Motor neuron (in vitro differentiated cells): Measurements from ENCODE around the gene ZNF814. TPM values are rescaled to one million over a fixed set of nuclear protein-coding genes. Genes with fewer than 3 reads are reported as not detected.
A peak's percentile ranks its signal among the peaks of the same experiment; 100 is the strongest.
"Not testable (repeated sequence)": the region's sequence is repeated elsewhere in the genome, so short reads cannot be mapped to it uniquely, and the experiment has no call there.

Source experiments
- ATAC-seq, 8 experiments: fragments of 200-7000 bp; cut with Tn5 transposase; replicated peaks in 6 of 8; 2 replicates each; pipeline ENCODE4 v1.8.0; 2021; ENCODE audit warnings: mild to moderate bottlenecking in 8 of 8, moderate library complexity in 8 of 8
- H3K27ac ChIP-seq, 2 donors: fragments of 250-450 bp; sonication (Bioruptor Pico); 2 replicates each; pipeline ENCODE4 v1.9.0; 2021; ENCODE audit warnings: antibody characterized with exemption in 2 of 2, mild to moderate bottlenecking in 2 of 2, moderate library complexity in 1 of 2
- H3K4me1 ChIP-seq, 2 donors: fragments of 250-450 bp; sonication (Bioruptor Pico); replicated peaks in 1 of 2; 2 replicates each; pipeline ENCODE4 v1.6.1; 2021; ENCODE audit warnings: antibody characterized with exemption in 2 of 2, mild to moderate bottlenecking in 2 of 2, moderate library complexity in 1 of 2
- H3K4me3 ChIP-seq, 5 donors: fragments of 250-450 bp; sonication (Bioruptor Pico); 2 replicates each; pipeline ENCODE4 v1.9.0; 2021; ENCODE audit warnings: antibody characterized with exemption in 5 of 5, mild to moderate bottlenecking in 5 of 5, moderate library complexity in 4 of 5
- WGBS, 10 experiments: fragments of 450-650 bp; shearing (Covaris generic); methylation state at CpG; one replicate each; pipeline ENCODE4 v1.0.0; 2022; 5-methylcytosine and 5-hydroxymethylcytosine counted together
- in situ Hi-C, 9 experiments: fragments of 400-800 bp; cut with MboI; loops; one replicate each; pipeline ENCODE4 v1.15.0; 2021; ENCODE audit warnings: low sequenced_read_pairs in 9 of 9, low pct_unique_long_range_greater_than_20kb in 2 of 9; ENCODE audit not compliant: unreplicated experiment in 9 of 9
- total RNA-seq, 8 experiments: library from RNA; unstranded; fragments of 300-600 nt; gene quantifications; 2 replicates each; pipeline versions ENCODE4 v1.2.3 to v1.2.4, GENCODE V29; 2022

Gene ZNF814
- total RNA-seq, 8 experiments from 2014 or later: 14.4 to 81.5 (median 22.2) TPM

DNA sequence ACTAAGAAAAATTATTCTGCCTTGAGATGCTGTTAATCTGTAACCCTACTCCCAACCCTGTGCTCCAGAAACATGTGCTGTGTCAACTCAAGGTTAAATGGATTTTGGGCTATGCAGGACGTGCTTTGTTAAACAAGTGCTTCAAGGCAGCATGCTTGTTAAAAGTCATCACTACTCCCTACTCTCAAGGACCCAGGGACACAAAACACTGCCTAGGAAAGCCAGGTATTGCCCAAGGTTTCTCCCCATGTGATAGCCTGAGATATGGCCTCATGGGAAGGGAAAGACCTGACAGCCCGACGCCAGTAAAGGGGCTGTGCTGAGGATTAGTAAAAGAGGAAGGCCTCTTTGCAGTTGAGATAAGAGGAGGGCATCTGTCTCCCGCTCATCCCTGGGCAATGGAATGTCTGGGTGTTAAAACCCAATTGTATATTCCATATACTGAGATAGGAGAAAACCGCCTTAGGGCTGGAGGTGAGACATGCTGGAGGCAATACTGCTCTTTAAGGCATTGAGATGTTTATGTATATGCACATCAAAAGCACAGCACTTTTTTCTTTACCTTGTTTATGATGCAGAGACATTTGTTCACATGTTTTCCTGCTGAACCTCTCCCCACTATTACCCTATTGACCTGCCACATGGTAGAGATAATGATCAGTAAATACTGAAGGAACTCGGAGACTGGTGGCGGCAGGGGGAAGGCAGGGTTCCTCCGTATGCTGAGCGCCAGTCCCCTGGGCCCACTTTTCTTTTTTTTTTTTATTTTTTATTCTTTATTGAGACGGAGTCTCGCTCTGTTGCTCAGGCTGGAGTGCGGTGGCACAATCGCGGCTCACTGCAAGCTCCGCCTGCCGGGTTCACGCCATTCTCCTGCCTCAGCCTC, 78.2 kb downstream of the ZNF814 start:
- WGBS, 10 experiments: 67 to 100% (median 92%) methylated on average over 1 to 12 of the region's 17 CpGs; no CpG with 5 or more reads in 1 of the 10 experiments
- H3K27ac ChIP-seq: not testable (repeated sequence)

DNA sequence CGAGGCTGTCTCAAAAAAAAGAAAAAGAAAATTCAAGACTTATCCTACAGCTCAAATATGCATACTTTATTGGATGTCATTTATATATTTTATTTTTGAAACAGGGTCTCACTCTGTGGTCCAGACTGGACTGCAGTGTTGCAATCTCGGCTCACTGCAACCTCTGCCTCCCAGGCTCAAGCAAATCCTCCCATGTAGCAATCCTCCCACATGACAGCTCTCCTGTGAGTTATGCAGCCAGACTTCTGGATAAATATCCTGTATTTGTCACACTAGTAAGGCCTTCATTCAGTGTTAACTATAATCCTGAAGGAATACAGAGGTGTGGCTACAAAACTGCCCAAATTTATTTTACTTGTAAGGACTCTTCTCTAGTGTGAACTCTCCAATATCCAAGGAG, 81.3 kb downstream of the ZNF814 start:
- peaks cover 4 to 17% of the 10 kb centered on the region in 2 donors for H3K4me1 ChIP-seq
- in situ Hi-C loops: no loop called here
- no peak for ATAC-seq
- 42 to 100% (median 96%) methylated on average over 1 to 2 of the region's 2 CpGs; no CpG with 5 or more reads in 5 of the 10 experiments for WGBS, 10 experiments
- H3K27ac ChIP-seq: no peak overlapping the region
- H3K4me3 ChIP-seq: no peak overlapping the region

More for the DNA sequence above, 78.2 kb downstream of the ZNF814 start:
- ATAC-seq, H3K4me1 ChIP-seq, H3K4me3 ChIP-seq, in situ Hi-C loops: not testable (repeated sequence)

DNA sequence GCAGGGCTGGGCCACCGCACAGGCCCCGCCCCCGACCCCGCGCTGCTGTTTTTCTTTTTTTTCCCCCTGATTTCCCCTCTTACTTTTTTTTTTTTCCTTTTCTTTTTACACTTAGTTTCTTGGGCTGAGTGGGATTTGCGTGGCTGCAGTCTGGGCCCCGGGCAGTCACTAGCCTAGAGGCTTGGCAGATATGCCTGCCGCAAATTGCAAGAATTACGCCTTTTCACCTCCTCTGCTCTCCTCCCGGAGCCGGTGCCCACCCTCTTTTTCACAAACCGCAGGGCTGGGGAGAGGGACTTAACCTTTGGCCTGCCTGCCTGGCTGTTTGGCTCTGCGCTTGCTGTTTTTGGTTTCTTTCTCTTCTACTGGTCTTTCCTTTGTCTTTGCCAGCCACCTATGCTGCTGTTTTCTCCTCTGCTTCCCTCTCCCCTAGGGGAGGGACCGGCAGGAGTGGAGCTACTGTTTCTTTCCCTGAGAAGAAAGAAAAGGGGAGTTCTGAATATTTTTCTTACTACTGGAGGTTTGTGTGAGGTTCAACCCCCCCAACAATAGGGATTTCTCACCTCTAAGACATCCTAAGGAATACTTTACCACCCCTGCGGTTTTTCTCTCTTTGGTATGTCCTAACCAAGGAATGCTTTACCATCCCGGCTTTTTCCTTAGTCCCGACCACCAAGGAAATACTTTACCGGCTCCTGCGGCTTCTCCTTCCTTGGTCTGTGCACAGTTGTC, 85.1 kb downstream of the ZNF814 start:
- 0 to 26% (median 4%) methylated on average over 2 to 15 of the region's 19 CpGs; no CpG with 5 or more reads in 1 of the 10 experiments for WGBS, 10 experiments
- peak; percentile 59 to 87 (median 84) for ATAC-seq
- peaks cover 4 to 17% of the 10 kb centered on the region in 2 donors for H3K4me1 ChIP-seq
- in situ Hi-C loops: no loop called here
- H3K4me3 ChIP-seq: peak overlapping the region; percentile 31 to 44 (median 38)
- H3K27ac ChIP-seq: peak overlapping the region; percentile 67 to 89

DNA sequence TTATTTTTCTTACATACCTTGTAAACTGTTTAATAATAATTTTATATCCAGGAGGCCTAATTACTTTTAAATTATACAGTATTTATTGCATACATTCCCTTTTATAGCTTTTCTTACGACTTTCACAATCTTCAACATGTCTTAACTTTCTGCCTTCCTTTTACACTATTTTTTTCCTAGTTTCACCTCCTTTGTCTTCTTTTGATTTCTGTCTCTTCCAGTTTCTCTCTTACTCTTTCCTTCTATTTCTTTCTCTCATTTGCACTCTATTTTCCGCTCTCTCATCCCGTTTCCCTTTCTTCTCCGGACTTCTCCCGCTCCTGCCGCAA, 85.6 kb downstream of the ZNF814 start:
- Histone ChIP-seq H3K4me1 (peaks cover 6 to 17% of the 10 kb centered on the region in 2 donors), H3K4me3 (peak overlapping the region; percentile 31 to 44 (median 38)), H3K27ac (no peak overlapping the region)
- in situ Hi-C loops: no loop called here
- 0 to 25% (median 11%) methylated on average over 1 to 6 of the region's 6 CpGs for WGBS, 10 experiments
- ATAC-seq: no peak

DNA sequence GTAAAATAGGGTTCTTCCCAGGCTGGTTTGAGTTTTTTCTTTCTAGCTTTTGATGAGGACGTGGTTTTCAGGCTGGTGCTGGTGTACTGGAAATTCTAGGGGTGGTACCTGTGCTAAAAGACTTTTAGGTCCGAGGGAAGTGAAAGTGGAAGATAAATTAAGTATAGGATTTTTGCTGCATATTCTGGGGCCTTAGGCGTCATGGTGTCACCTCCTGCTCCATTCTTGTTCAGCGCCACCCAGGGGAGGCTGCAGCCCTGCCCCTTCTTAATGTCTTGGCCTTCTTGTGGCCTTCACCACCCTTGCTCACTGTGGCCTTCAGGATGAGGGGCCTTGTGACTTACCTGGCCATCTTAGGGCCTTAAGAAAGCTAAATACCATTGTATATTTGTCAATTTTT, 86.6 kb downstream of the ZNF814 start:
- no peak for ATAC-seq

DNA sequence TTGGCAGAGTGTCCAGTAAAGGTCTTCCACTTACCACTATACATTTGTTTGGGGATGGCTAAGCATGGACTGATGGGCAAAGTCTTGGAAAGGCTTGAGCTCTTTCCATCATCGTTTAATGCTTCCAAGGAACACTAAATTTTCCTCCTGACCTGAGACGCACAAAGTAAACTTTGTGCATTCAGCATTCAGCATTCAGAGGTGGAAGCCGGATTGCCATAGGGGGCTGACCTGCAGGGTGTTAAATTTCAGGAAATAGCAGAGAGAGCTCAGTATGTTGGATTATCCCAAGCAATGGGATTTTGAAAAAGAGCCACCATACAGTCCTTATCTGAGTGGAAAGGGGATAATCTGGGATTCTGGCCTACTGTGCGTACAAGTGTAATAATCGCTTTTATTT, 88.1 kb downstream of the ZNF814 start:
- in situ Hi-C loops: no loop called here
- Histone ChIP-seq H3K27ac (no peak overlapping the region), H3K4me1 (peaks cover 6 to 17% of the 10 kb centered on the region in 2 donors), H3K4me3 (no peak overlapping the region)
- no peak for ATAC-seq
- 60 to 99% (median 80%) methylated on average over 1 to 5 of the region's 5 CpGs; no CpG with 5 or more reads in 1 of the 10 experiments for WGBS, 10 experiments

More for the DNA sequence above, 86.6 kb downstream of the ZNF814 start:
- in situ Hi-C loops: no loop called here
- H3K27ac ChIP-seq: no peak overlapping the region
- WGBS, 10 experiments: 40 to 100% (median 86%) methylated on average over 1 to 3 of the region's 4 CpGs; no CpG with 5 or more reads in 4 of the 10 experiments
- no peak overlapping the region for H3K4me3 ChIP-seq
- H3K4me1 ChIP-seq: peaks cover 6 to 17% of the 10 kb centered on the region in 2 donors

Other genes with a start within 250 kb of the ZNF814 start
- under 1 TPM in 2 of 8 experiments, not detected in 6; 0.14 to 0.15 TPM for gene ZSCAN4, start 220.1 kb downstream of the ZNF814 start, total RNA-seq
- 10 to 100 TPM in 3 of 8 experiments, 1 to 10 TPM in 5; 4.7 to 15.2 (median 7.8) TPM for gene ZNF551, start 207.1 kb downstream of the ZNF814 start, total RNA-seq
- gene ZNF154, start 179.8 kb downstream of the ZNF814 start, total RNA-seq: 1 to 10 TPM in 6 of 8 experiments, under 1 TPM in 2; 0.73 to 7.2 (median 1.7) TPM
- 10 to 100 TPM in 1 of 8 experiments, 1 to 10 TPM in 7; 1.7 to 11.4 (median 4.1) TPM for gene ZNF671, start 161.4 kb downstream of the ZNF814 start, total RNA-seq
- 10 to 100 TPM in 7 of 8 experiments, 1 to 10 TPM in 1; 9.8 to 28.0 (median 15.7) TPM for gene ZNF776, start 142.2 kb downstream of the ZNF814 start, total RNA-seq
- gene ZNF586, start 119.4 kb downstream of the ZNF814 start, total RNA-seq: 10 to 100 TPM in 7 of 8 experiments, 1 to 10 TPM in 1; 8.6 to 27.4 (median 16.2) TPM
- gene ZNF552, start 74.1 kb downstream of the ZNF814 start, total RNA-seq: 10 to 100 TPM in 2 of 8 experiments, 1 to 10 TPM in 6; 4.4 to 20.0 (median 6.8) TPM
- gene ZNF587B, start 58.7 kb downstream of the ZNF814 start, total RNA-seq: 10 to 100 TPM in 4 of 8 experiments, 1 to 10 TPM in 4; 3.1 to 47.5 (median 9.8) TPM
- 10 to 100 TPM; 11.2 to 44.9 (median 25.4) TPM for gene ZNF587, start 39.2 kb downstream of the ZNF814 start, total RNA-seq
- 10 to 100 TPM in 7 of 8 experiments, 1 to 10 TPM in 1; 9.1 to 24.6 (median 17.1) TPM for gene ZNF417, start 27.6 kb upstream of the ZNF814 start, total RNA-seq
- 10 to 100 TPM in 5 of 8 experiments, 1 to 10 TPM in 3; 2.4 to 15.3 (median 11.8) TPM for gene ZNF418, start 46.4 kb upstream of the ZNF814 start, total RNA-seq
- 1 to 10 TPM; 3.6 to 9.1 (median 5.4) TPM for gene ZNF256, start 58.7 kb upstream of the ZNF814 start, total RNA-seq
- gene C19orf18, start 85.5 kb upstream of the ZNF814 start, total RNA-seq: 1 to 10 TPM in 1 of 8 experiments, under 1 TPM in 5, not detected in 2; 0.27 to 2.1 (median 0.45) TPM
- 10 to 100 TPM in 6 of 8 experiments, 1 to 10 TPM in 2; 7.1 to 28.2 (median 20.2) TPM for gene ZNF606, start 113.8 kb upstream of the ZNF814 start, total RNA-seq
- gene ZSCAN1, start 145.0 kb upstream of the ZNF814 start, total RNA-seq: 1 to 10 TPM in 5 of 8 experiments, under 1 TPM in 1, not detected in 2; 0.46 to 9.4 (median 8.1) TPM
- 1 to 10 TPM in 6 of 8 experiments, under 1 TPM in 2; 0.09 to 6.6 (median 2.4) TPM for gene ZNF135, start 170.2 kb upstream of the ZNF814 start, total RNA-seq
- gene ZSCAN18, start 209.2 kb upstream of the ZNF814 start, total RNA-seq: 100 to 1,000 TPM in 4 of 8 experiments, 10 to 100 TPM in 2, 1 to 10 TPM in 2; 7.9 to 170 (median 103) TPM